GM21367 (cell line): Measurements from ENCODE around the gene ZNF827.

ENCODE experiments used
- ATAC-seq: cut with Tn5 transposase; IDR thresholded peaks from one replicate; pipeline ENCODE4 v1.9.1; 2021; ENCODE audit not compliant: unreplicated experiment

ZNF827 gene

GRCh38 chr4:145770124-145770523 lies 168.5 kb downstream of the ZNF827 start:
- no peak for ATAC-seq

GRCh38 chr4:145769450-145770037 lies 169.1 kb downstream of the ZNF827 start:
- ATAC-seq: no peak

GRCh38 chr4:145766273-145766672 lies 172.3 kb downstream of the ZNF827 start:
- ATAC-seq: no peak

- ATAC-seq: no peak
Measured at GRCh38 chr4:145763399-145763798, 175.2 kb downstream of the ZNF827 start.

GRCh38 chr4:145762719-145763118 lies 175.9 kb downstream of the ZNF827 start:
- no peak for ATAC-seq

- no peak for ATAC-seq
Measured at GRCh38 chr4:145760961-145761929, 177.4 kb downstream of the ZNF827 start.

GRCh38 chr4:145760176-145760575 lies 178.4 kb downstream of the ZNF827 start:
- ATAC-seq: no peak

- no peak for ATAC-seq
Measured at GRCh38 chr4:145757188-145757587, 181.4 kb downstream of the ZNF827 start.

- no peak for ATAC-seq
Measured at GRCh38 chr4:145756244-145756643, 182.4 kb downstream of the ZNF827 start.

- ATAC-seq: no peak
Measured at GRCh38 chr4:145755802-145756201, 182.8 kb downstream of the ZNF827 start.

GRCh38 chr4:145743641-145744040 lies 195.0 kb downstream of the ZNF827 start:
- no peak for ATAC-seq

GRCh38 chr4:145740806-145741205 lies 197.8 kb downstream of the ZNF827 start:
- ATAC-seq: no peak

- no peak for ATAC-seq
Measured at GRCh38 chr4:145739845-145740244, 198.8 kb downstream of the ZNF827 start.

GRCh38 chr4:145736241-145736831 lies 202.3 kb downstream of the ZNF827 start:
- ATAC-seq: no peak

GRCh38 chr4:145735827-145736226 lies 202.8 kb downstream of the ZNF827 start:
- ATAC-seq: no peak

- ATAC-seq: no peak
Measured at GRCh38 chr4:145735347-145735675, 203.3 kb downstream of the ZNF827 start.

- no peak for ATAC-seq
Measured at GRCh38 chr4:145734576-145735346, 203.9 kb downstream of the ZNF827 start.

GRCh38 chr4:145734031-145734430 lies 204.6 kb downstream of the ZNF827 start:
- no peak for ATAC-seq

GRCh38 chr4:145732895-145733880 lies 205.4 kb downstream of the ZNF827 start:
- peak; percentile 78 for ATAC-seq
